NCI-H2107 (cell line): Measurements from ENCODE around the gene TRIM61.
"Not testable (repeated sequence)": the region's sequence is repeated elsewhere in the genome, so short reads cannot be mapped to it uniquely, and the experiment has no call there.

ENCODE experiments used
- DNase-seq: peaks from one replicate; lab custom pipeline; 2025; lab: John Stamatoyannopoulos, UW

The TRIM61 gene

DNA sequence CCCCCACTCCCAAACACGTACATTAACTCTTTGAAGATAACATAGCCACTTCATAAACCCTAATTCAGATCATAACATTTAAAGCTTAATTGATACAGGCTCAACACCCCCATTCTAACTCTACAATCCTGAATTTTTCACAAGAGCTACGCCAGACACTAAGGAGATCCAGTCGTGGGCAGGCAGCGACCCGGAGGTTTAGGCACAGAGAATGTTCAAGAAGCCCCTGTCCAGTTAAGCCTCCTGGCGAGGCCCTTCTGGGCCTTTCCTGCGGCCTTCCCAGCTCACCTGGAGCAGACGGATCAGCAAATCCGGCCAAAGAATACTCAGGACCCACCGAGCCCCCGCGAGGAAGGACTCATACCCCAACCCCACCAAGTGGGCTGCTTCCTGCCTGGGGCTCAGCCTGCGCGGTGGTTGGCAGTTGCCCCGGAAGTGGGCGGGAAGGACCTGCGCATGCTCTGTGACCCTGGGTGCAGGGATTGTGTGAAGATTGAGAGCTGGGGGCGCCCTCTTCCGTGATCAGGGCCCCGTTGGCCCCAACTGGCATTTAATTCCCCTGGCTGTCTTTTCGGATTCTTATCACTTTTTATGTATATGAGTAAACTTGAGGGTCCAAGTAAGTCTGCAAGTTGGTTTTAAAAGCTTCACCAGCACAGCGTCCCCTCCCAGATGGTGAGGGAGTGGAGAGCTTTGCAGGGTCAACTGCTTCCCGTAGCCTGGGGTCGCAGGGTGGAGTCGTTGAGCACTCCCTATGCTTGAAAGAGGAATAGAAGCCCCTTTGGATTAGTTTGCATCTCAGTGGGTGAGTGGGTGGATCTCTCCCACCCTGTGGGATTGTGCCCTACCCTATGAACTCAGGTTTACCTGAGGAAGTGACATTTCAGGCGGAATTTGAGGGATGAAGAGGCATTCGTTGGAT, at the start of gene TRIM61:
TSS of gene TRIM61 (minus strand) at position 415 of the 922 bp plus-strand sequence. CDS start 7,655 bp downstream, outside the sequence.
- no peak for DNase-seq

- DNase-seq: not testable (repeated sequence)
Measured at GRCh38 chr4:165025782-165026181, 48.3 kb upstream of the TRIM61 start.

DNA sequence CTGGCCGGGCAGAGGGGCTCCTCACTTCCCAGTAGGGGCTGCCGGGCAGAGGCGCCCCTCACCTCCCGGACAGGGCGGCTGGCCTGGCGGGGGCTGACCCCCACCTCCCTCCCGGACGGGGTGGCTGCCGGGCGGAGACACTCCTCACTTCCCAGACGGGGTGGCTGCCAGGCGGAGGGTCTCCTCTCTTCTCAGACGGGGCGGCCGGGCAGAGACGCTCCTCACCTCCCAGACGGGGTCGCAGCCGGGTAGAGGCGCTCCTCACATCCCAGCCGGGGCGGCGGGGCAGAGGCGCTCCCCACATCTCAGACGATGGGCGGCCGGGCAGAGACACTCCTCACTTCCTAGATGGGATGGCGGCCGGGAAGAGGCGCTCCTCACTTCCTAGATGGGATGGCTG, 42.5 kb upstream of the TRIM61 start:
- not testable (repeated sequence) for DNase-seq

DNA sequence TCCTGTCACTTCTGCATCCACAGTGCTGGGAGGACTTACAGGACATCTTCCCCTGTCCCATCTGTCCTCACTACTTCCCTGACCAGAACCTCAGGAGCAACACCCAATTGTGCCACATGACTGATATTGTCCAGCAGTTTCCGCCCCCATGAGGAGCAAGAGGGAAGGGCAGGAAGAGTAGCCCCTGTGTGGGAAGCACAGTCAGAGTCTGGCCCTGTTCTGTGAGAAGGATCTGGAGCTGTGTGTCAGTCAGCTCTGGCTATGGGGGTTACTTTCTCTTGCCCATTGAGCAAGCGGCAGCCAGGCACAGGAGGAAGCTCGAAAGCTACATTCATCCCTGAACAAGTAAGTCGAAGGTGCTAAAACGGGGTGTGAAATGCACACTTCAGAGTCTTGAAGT, 39.5 kb upstream of the TRIM61 start:
- DNase-seq: no peak

DNA sequence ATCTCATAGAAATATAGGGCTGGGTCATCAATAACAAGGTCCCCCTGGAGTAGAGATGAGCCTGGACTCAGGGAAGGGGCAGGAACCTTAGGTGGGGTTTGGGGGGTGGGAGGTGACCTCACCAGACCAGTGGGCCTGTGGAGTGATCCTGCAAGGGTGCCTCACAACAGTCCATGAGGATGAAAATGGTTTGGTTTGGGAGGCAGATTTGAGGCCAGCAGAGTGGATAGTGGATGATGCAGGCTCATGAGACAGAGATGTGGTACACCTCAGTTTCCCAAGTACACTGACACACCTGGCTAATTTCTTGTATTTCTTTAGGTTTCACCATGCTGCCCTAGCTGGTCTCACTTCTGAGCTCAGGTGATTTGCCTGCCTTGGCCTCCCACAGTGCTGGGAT, 36.2 kb upstream of the TRIM61 start:
- no peak for DNase-seq

GRCh38 chr4:165011403-165011802, 33.9 kb upstream of the TRIM61 start:
- DNase-seq: no peak

- DNase-seq: no peak
Measured at GRCh38 chr4:165010991-165011390, 33.5 kb upstream of the TRIM61 start.

- no peak for DNase-seq
Measured at GRCh38 chr4:165010487-165010886, 33.0 kb upstream of the TRIM61 start.

- no peak for DNase-seq
Measured at GRCh38 chr4:165009493-165010227, 32.2 kb upstream of the TRIM61 start.

GRCh38 chr4:165006886-165007285, 29.4 kb upstream of the TRIM61 start:
- no peak for DNase-seq

DNA sequence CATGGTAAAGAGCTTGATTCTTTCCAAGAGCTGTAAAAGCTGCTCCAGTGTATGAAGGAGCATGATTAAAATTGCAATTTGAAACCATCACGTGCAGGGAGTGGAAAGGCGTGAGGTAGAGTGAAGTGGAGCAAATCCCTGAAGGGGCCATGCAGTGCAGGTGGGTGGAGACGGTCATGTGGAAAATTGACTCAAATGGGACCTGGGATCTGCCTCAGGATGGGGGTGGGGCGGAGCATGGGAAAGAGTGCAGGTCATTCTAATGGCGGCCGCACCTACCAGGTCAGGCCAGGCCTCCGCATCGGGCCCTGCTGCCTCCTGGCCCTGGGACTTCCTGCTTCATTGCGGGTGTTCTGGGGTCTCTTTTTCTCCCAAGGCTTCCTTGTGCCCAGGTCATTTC, 29.0 kb upstream of the TRIM61 start:
- no peak for DNase-seq

DNA sequence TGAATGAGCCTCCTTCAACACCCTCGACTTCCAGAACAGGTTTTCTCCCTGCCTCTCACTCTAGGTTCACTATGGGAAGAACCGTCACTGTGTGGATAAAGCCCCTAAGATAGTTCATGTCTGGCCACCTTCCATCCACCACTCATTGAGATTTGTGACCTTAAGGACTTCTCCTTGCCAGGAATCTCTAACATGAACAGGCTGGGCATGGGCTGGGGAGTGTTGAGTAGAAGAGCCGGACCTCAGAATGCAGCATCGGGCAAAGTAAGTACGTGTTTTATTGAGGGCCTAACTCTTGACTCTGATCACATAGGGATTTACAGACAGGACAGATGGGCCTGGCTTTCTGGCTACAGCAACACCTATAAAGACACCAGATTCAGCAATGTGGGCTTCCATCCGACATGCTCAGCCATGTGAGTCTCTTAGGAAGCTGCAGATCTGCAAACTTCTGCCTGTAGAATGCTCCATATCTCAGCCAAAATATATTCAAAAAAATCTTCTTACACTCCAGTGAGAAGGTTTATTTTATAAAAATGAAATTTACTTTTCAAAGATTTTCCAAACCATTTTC, 28.0 kb upstream of the TRIM61 start:
- DNase-seq: no peak

- DNase-seq: not testable (repeated sequence)
Measured at GRCh38 chr4:165001957-165002356, 24.5 kb upstream of the TRIM61 start.

- not testable (repeated sequence) for DNase-seq
Measured at GRCh38 chr4:164998526-164999080, 21.1 kb upstream of the TRIM61 start.

DNA sequence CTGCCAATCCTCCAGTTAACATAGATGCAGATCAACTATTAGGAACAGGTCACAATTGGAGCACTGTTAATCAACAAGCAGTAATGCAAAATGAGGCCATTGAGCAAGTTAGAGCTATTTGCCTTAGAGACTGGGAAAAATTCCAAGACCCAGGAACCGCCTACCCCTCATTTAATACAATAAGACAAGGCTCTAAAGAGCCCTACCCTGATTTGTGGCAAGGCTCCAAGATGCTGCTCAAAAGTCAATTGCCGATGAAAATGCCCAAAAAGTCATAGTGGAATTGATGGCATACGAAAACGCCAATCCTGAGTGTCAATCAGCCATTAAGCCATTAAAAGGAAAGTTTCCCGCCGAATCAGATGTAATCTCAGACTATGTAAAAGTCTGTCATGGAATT, 20.5 kb upstream of the TRIM61 start:
- DNase-seq: no peak

GRCh38 chr4:164997324-164997723, 19.9 kb upstream of the TRIM61 start:
- no peak for DNase-seq

DNA sequence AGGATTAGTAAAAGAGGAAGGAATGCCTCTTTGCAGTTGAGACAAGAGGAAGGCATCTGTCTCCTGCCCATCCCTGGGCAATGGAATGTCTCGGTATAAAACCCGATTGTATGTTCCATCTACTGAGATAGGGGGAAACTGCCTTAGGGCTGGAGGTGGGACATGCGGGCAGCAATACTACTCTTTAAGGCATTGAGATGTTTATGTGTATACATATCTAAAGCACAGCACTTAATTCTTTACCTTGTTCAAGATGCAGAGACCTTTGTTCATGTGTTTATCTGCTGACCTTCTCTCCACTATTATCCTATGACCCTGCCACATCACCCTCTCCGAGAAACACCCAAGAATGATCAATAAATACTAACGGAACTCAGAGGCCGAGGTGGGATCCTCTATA, 18.7 kb upstream of the TRIM61 start:
- DNase-seq: not testable (repeated sequence)

GRCh38 chr4:164990786-164991185, 13.3 kb upstream of the TRIM61 start:
- not testable (repeated sequence) for DNase-seq

DNA sequence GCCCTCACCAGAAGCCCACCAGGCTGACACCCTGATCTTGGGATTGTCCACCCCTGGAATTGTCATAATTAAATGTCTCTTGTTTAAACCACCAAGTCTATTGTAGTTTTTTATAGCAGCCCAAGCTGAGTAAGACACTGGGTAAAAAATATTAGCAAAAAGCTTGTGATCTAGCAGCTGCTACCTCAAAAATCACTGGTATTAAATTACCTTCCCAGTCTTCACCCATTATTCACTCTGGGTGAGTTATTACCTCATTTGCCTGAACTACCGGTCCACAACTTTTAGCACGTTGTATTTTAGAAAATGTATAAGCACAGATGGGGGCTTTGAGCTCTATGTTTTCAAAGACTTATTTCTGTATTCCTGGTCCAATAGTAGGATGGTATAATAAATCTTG, 12.0 kb upstream of the TRIM61 start:
- no peak for DNase-seq

- not testable (repeated sequence) for DNase-seq
Measured at GRCh38 chr4:164971929-164972328, 5.5 kb downstream of the TRIM61 start.

DNA sequence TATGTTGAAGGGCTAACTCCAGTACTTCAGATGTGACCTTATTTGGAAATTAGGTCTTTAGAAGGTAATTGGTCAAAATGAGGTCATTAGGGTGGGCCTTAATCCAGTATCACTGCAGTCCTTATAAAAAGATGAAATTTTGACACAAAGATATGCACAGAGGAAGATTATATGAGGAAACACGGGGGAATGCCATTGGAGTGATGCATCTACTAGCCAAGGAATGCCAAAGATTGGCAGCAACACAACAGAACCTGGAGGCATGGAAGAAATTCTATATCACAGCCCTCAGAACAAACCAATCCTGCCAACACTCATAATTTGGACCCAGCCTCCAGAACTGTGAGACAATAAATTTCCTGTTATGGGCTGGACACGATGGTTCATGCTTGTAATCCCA, 17.6 kb downstream of the TRIM61 start:
- no peak for DNase-seq

- DNase-seq: not testable (repeated sequence)
Measured at GRCh38 chr4:164959421-164959820, 18.0 kb downstream of the TRIM61 start.
